ENCODE measurements around the gene POLR2L.

POLR2L gene

DNA sequence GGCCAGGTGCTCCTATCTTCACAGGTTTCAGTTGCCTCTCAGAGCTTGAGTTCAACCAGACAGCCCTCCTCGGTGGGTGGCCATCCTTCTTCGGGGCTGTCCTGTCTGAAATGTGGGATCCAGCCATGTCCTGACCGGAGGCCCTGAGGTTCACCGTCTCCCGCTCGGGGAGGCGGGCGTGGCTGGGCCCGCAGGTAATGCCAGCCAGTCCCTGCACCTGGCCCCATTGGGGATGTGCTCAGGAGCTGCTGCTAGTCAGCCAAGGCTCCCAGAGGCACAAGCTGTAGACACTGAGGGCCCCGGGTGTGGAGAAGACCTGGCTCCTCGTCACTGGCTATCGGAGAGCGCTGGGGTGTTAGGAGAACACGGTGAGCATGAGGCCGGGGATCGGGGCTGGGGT, 32.9 kb upstream of the POLR2L start:
- no peak for DNase-seq (ENCODE audit: low spot score in 2 of 2)
- Mint-ChIP-seq H3K4me1 (no peaks in the 10 kb centered on the region), H3K4me3 (no peak overlapping the region), H3K9me3 (no peaks in the 10 kb centered on the region), H3K27ac (no peak overlapping the region), H3K36me3 (peaks cover 23% of the 10 kb centered on the region)
- no peak for ATAC-seq

GRCh38 chr11:873706-874105, 31.4 kb upstream of the POLR2L start:
- Mint-ChIP-seq H3K27ac (peak overlapping the region; percentile 43), H3K4me3 (no peak overlapping the region), H3K9me3 (no peaks in the 10 kb centered on the region), H3K36me3 (peaks cover 19% of the 10 kb centered on the region), H3K4me1 (no peaks in the 10 kb centered on the region)
- ATAC-seq (no peak), DNase-seq (ENCODE audit: low spot score in 2 of 2) (no peak)

GRCh38 chr11:872799-873198, 30.5 kb upstream of the POLR2L start:
- H3K4me3 Mint-ChIP-seq = no peak overlapping the region
- DNase-seq (ENCODE audit: low spot score in 2 of 2) = no peak
- H3K4me1 Mint-ChIP-seq = no peaks in the 10 kb centered on the region
- H3K9me3 Mint-ChIP-seq = no peaks in the 10 kb centered on the region
- H3K27ac Mint-ChIP-seq = peak overlapping the region; percentile 43
- H3K36me3 Mint-ChIP-seq = peaks cover 10% of the 10 kb centered on the region
- ATAC-seq = no peak

DNA sequence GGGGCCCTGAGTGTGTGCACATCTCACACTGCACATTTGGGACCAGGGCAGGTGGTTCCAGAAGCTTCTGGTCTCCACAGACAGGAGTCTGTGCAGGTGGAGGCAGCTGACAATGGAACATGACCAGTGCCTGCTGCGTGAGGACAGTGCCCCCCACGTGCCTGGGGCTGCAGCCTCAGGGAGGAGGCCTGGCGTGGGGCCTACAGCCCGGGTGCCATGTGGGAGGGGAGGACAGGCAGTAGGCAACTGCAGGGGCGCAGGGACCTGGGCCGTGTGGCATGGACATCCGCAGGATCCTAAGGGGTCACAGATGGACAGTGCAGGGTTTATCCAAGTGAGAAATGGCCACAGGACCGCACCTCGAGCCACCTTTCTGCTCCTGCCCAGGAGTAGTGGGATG, 29.1 kb upstream of the POLR2L start:
- no peak for ATAC-seq
- no peak overlapping the region for H3K27ac Mint-ChIP-seq
- DNase-seq (ENCODE audit: low spot score in 2 of 2) = no peak
- H3K4me1 Mint-ChIP-seq = no peaks in the 10 kb centered on the region
- peaks cover 6% of the 10 kb centered on the region for H3K36me3 Mint-ChIP-seq
- H3K9me3 Mint-ChIP-seq = no peaks in the 10 kb centered on the region
- no peak overlapping the region for H3K4me3 Mint-ChIP-seq

DNA sequence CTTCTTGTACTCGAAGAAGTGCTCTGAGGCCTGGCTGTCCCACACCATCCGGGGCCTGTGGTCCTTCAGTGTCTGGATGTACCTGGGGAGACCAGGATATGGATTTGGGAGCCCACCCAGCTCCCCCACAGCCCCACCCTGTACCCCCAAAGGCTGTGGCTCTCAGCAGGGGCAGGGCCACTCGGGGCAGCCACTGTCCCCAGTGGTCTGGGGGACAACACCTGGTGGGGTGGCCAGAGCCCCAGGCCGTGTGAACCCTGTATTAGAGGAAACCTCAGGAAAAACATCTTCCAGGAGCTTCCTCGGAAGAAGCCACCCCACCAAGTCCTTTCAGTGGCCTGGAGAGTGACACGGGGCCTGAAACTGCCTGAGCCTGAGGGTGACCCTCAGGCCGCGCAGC, 28.1 kb upstream of the POLR2L start:
- no peak overlapping the region for H3K4me3 Mint-ChIP-seq
- peaks cover 6% of the 10 kb centered on the region for H3K36me3 Mint-ChIP-seq
- H3K4me1 Mint-ChIP-seq = no peaks in the 10 kb centered on the region
- DNase-seq (ENCODE audit: low spot score in 2 of 2) (no peak), ATAC-seq (no peak)
- no peak overlapping the region for H3K27ac Mint-ChIP-seq
- H3K9me3 Mint-ChIP-seq = no peaks in the 10 kb centered on the region

- H3K36me3 Mint-ChIP-seq = peaks cover 6% of the 10 kb centered on the region
- no peak overlapping the region for H3K4me3 Mint-ChIP-seq
- no peak for DNase-seq (ENCODE audit: low spot score in 2 of 2)
Observed at GRCh38 chr11:870127-870413, 27.7 kb upstream of the POLR2L start.

GRCh38 chr11:869399-870126, 27.2 kb upstream of the POLR2L start:
- ATAC-seq = no peak
- H3K4me1 Mint-ChIP-seq = no peaks in the 10 kb centered on the region
- H3K27ac Mint-ChIP-seq = no peak overlapping the region
- peaks cover 6% of the 10 kb centered on the region for H3K36me3 Mint-ChIP-seq
- H3K4me3 Mint-ChIP-seq = no peak overlapping the region
- DNase-seq (ENCODE audit: low spot score in 2 of 2) = no peak
- no peaks in the 10 kb centered on the region for H3K9me3 Mint-ChIP-seq

More at GRCh38 chr11:870127-870413, 27.7 kb upstream of the POLR2L start:
- Mint-ChIP-seq H3K9me3 (no peaks in the 10 kb centered on the region), H3K27ac (no peak overlapping the region), H3K4me1 (no peaks in the 10 kb centered on the region)
- no peak for ATAC-seq

DNA sequence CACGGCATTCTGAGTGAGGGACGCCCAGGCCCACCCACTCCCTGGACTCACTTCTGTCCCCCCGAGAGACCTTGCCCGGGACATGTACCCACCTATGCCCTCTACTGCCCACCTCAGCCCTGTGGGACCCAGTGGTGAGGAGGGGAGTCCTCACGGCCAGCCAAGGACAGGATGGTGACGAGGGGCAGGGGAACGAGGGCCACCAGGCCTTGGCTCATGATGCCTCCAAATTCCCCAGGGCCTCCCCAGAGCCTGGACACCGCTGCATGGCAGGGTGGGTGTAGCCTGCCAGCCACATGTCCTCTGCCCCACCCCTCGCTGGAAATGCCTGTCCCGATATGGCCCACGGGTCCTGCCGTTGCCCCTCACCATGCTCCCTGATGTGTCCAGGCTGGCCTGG, 26.5 kb upstream of the POLR2L start:
- Mint-ChIP-seq H3K9me3 (no peaks in the 10 kb centered on the region), H3K4me1 (no peaks in the 10 kb centered on the region), H3K36me3 (peaks cover 6% of the 10 kb centered on the region), H3K27ac (peak overlapping the region; percentile 23), H3K4me3 (no peak overlapping the region)
- no peak for ATAC-seq
- no peak for DNase-seq (ENCODE audit: low spot score in 2 of 2)

- no peak for ATAC-seq
- Mint-ChIP-seq H3K4me3 (no peak overlapping the region), H3K9me3 (no peaks in the 10 kb centered on the region), H3K36me3 (peaks cover 7% of the 10 kb centered on the region), H3K27ac (peak overlapping the region; percentile 23), H3K4me1 (no peaks in the 10 kb centered on the region)
- DNase-seq (ENCODE audit: low spot score in 2 of 2) = no peak
Observed at GRCh38 chr11:868394-868793, 26.1 kb upstream of the POLR2L start.

DNA sequence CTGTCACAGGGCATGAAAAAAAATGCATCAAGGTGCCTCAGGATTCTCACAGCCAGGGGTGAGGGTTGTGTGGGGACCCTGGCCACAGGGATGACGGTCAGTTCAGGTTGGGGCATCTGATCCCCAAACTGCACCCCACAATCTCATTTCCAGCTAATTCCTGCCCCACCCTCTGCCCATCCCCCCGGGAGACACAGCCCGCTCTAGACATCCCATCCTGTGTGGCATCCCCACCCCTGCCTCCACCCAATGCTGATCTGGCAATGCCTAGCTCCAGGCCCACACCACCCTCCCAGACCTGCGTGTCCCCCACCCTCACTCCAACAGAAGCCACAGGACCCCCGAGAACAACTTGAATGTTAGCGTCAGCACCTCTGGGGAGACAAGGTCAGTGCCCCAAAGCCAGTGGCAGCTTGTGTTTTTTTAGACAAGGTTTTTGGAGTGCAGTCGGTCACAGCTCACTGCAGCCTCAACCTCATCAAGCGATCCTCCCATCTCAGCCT, 25.6 kb upstream of the POLR2L start:
- no peaks in the 10 kb centered on the region for H3K4me1 Mint-ChIP-seq
- ATAC-seq (no peak), DNase-seq (ENCODE audit: low spot score in 2 of 2) (no peak)
- peaks cover 10% of the 10 kb centered on the region for H3K36me3 Mint-ChIP-seq
- H3K27ac Mint-ChIP-seq = no peak overlapping the region
- H3K9me3 Mint-ChIP-seq = no peaks in the 10 kb centered on the region
- H3K4me3 Mint-ChIP-seq = no peak overlapping the region

DNA sequence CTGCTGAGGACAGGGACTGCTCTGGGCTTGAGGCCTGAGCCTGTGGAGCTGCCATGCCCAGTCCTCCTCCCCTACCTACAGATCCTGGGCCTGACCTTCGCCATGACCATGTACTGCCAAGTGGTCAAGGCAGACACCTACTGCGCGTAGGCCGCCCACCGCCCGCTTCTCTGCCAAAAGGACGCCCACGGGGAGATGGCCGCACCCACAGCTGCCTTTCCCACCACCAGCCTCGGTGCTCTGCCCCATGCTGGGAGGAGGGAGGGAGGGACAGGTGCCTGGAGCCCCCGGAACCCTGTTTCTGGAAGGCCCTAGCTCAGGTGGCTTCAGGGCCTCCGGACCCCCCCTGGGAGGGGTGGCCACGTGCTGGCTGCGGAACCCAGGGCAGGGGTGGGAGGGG, 24.2 kb upstream of the POLR2L start:
- no peak overlapping the region for H3K27ac Mint-ChIP-seq
- ATAC-seq = no peak
- no peaks in the 10 kb centered on the region for H3K9me3 Mint-ChIP-seq
- H3K4me1 Mint-ChIP-seq = no peaks in the 10 kb centered on the region
- no peak for DNase-seq (ENCODE audit: low spot score in 2 of 2)
- H3K36me3 Mint-ChIP-seq = peaks cover 19% of the 10 kb centered on the region
- H3K4me3 Mint-ChIP-seq = no peak overlapping the region

GRCh38 chr11:865462-866430, 23.4 kb upstream of the POLR2L start:
- H3K9me3 Mint-ChIP-seq = no peaks in the 10 kb centered on the region
- H3K4me3 Mint-ChIP-seq = no peak overlapping the region
- no peak for DNase-seq (ENCODE audit: low spot score in 2 of 2)
- H3K27ac Mint-ChIP-seq = no peak overlapping the region
- no peak for ATAC-seq
- H3K4me1 Mint-ChIP-seq = no peaks in the 10 kb centered on the region
- peaks cover 20% of the 10 kb centered on the region for H3K36me3 Mint-ChIP-seq

GRCh38 chr11:864898-865297, 22.6 kb upstream of the POLR2L start:
- Mint-ChIP-seq H3K36me3 (peaks cover 20% of the 10 kb centered on the region), H3K27ac (no peak overlapping the region), H3K4me3 (no peak overlapping the region), H3K9me3 (no peaks in the 10 kb centered on the region), H3K4me1 (no peaks in the 10 kb centered on the region)
- DNase-seq (ENCODE audit: low spot score in 2 of 2) = no peak
- no peak for ATAC-seq

DNA sequence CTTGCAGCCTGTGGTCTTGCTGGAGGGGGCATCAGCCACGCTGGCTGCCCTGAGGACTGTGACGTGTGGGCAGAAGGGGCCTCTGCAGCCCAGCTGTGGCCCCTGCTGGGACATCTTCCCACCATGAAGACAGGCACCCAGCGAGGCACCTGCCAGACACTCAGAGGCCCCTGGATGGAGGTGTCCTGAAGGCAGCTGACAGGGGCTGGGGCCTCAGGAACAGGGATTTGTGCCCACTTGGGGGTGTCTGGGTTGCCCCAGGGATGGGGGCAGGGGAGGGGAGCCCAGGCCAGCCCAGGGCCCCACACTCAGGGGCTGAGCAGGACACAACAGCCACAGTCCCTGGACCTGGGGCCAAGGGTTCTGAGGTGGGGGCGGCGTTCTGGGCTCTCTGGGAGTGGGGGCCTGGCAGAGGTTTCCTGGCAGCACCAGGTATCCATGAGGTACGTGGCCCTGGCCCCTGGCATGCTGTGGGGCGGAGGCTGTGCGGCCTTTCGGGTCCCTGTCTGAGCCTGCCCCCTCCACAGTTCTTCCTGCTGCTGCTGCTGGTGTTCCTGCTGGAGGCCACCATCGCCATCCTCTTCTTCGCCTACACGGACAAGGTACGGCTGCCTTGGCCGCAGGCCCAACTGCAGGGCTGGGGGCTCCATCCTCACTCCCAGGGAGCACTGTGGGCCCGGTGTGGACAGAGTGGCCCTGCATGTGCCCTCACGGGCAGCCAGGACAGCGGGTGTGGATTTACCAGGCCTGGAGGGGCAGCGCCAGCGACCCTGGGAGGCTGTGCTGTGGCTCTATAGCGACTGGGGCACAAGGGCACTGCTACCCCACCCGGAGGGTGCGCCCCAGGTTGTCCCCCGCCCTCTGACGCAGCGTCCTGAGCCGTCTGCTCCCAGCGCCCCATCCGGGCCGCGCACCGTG, 21.8 kb upstream of the POLR2L start:
- no peaks in the 10 kb centered on the region for H3K9me3 Mint-ChIP-seq
- H3K27ac Mint-ChIP-seq = peak overlapping the region; percentile 78
- no peak for DNase-seq (ENCODE audit: low spot score in 2 of 2)
- no peak overlapping the region for H3K4me3 Mint-ChIP-seq
- no peaks in the 10 kb centered on the region for H3K4me1 Mint-ChIP-seq
- peaks cover 21% of the 10 kb centered on the region for H3K36me3 Mint-ChIP-seq
- ATAC-seq = peak; percentile 9
